Effector memory CD8-positive, alpha-beta T cell (primary cell): ENCODE measurements around the gene GPATCH4.
"Not testable (repeated sequence)": the region's sequence is repeated elsewhere in the genome, so short reads cannot be mapped to it uniquely, and the experiment has no call there.

Experiments used
- ATAC-seq: fragments of 150-1000 bp; cut with Tn5 transposase; replicated peaks from 2 replicates; pipeline ENCODE4 v1.10.0; 2021; ENCODE audit warnings: mild to moderate bottlenecking, moderate library complexity
- DNase-seq, 3 experiments: peaks; one replicate each; pipeline ENCODE4 v3.0.0; 2021
- H3K27ac Mint-ChIP-seq, 2 donors: one replicate each; pipeline ENCODE4 v1.8.0; 2022; ENCODE audit warnings: mild to moderate bottlenecking in 2 of 2, mixed read lengths in 2 of 2, moderate library complexity in 2 of 2
- H3K27me3 Mint-ChIP-seq, 2 donors: one replicate each; pipeline ENCODE4 v1.8.0; 2022; ENCODE audit warnings: mixed read lengths in 2 of 2
- H3K36me3 Mint-ChIP-seq: one replicate; pipeline ENCODE4 v1.8.0; 2022; ENCODE audit warnings: mild to moderate bottlenecking, moderate library complexity, mixed read lengths; ENCODE audit not compliant: insufficient read depth
- H3K4me1 Mint-ChIP-seq, 2 donors: one replicate each; pipeline ENCODE4 v1.8.0; 2022; ENCODE audit warnings: low read depth in 2 of 2, mixed read lengths in 2 of 2
- H3K4me3 Mint-ChIP-seq, 2 donors: one replicate each; pipeline ENCODE4 v1.8.0; 2022; ENCODE audit warnings: mild to moderate bottlenecking in 2 of 2, mixed read lengths in 2 of 2, moderate library complexity in 2 of 2
- H3K9me3 Mint-ChIP-seq, 2 donors: one replicate each; pipeline ENCODE4 v1.8.0; 2022; ENCODE audit warnings: mixed read lengths in 2 of 2

Gene GPATCH4

GRCh38 chr1:156640842-156641706, 39.8 kb upstream of the GPATCH4 start:
- H3K36me3 Mint-ChIP-seq = peaks cover 4% of the 10 kb centered on the region
- peak overlapping the region; percentile 59 to 77 for H3K4me3 Mint-ChIP-seq
- no peak overlapping the region for H3K27ac Mint-ChIP-seq
- DNase-seq (no peak), ATAC-seq (no peak)
- peaks cover 13 to 20% of the 10 kb centered on the region in 2 donors for H3K4me1 Mint-ChIP-seq
- peaks cover 78 to 93% of the 10 kb centered on the region in 2 donors for H3K27me3 Mint-ChIP-seq
- H3K9me3 Mint-ChIP-seq = no peaks in the 10 kb centered on the region

DNA sequence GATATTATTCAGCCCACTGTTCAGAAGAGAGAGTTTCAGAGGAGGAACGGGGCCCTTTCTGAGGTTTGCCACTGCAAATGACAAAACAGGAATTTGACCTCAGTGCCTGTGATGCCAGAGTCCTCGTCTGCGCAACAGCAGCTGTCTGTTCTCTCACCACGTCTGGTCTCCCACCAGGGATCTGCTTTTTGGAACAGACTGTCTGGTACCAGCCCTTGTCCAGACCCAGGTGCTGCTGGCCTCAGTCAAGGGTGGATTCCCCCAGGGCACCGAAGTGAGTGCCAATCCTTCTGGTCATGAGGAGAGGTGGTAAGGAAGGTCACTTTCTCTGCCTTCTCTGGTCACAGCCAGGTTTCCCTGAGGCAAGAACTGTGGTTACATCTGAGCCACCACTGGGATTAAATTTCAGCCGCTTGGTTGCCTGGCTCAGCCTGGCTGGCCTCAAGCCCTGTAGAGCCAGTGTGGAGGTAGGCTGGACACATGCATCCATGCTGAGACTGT, 38.4 kb upstream of the GPATCH4 start:
- Mint-ChIP-seq H3K27me3 (peaks cover 75 to 91% of the 10 kb centered on the region in 2 donors), H3K36me3 (peaks cover 4% of the 10 kb centered on the region), H3K27ac (no peak overlapping the region), H3K4me1 (peaks cover 13 to 18% of the 10 kb centered on the region in 2 donors), H3K9me3 (no peaks in the 10 kb centered on the region), H3K4me3 (no peak overlapping the region)
- no peak for ATAC-seq
- no peak for DNase-seq

GRCh38 chr1:156638189-156638985, 37.1 kb upstream of the GPATCH4 start:
- peaks cover 4% of the 10 kb centered on the region for H3K36me3 Mint-ChIP-seq
- ATAC-seq = no peak
- no peak for DNase-seq
- H3K4me1 Mint-ChIP-seq = peaks cover 9 to 14% of the 10 kb centered on the region in 2 donors
- no peaks in the 10 kb centered on the region for H3K9me3 Mint-ChIP-seq
- peaks cover 78 to 90% of the 10 kb centered on the region in 2 donors for H3K27me3 Mint-ChIP-seq
- no peak overlapping the region for H3K4me3 Mint-ChIP-seq
- no peak overlapping the region for H3K27ac Mint-ChIP-seq

DNA sequence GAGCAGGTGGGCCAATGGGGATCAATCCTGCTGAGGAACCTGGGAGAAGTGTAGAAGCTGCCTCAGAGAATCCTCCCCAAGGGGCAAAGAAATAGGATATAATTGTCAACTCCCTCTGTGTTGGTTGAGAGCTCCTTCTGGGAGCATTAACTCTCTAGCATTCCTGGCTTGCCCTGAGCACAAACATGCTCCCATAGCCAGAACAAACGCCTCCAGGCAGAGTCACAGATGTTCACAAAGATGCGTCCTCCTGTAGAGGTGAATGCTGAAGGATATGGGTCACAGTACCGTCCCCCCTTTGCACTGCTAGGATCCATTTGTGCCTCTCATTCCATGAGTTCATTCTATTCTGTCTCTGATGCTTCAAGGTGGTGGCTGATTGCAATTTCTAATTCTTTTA, 31.1 kb upstream of the GPATCH4 start:
- Mint-ChIP-seq H3K27ac (no peak overlapping the region), H3K4me3 (no peak overlapping the region), H3K36me3 (peaks cover 4% of the 10 kb centered on the region), H3K9me3 (no peaks in the 10 kb centered on the region), H3K27me3 (peaks cover 78 to 86% of the 10 kb centered on the region in 2 donors), H3K4me1 (no peaks in the 10 kb centered on the region)
- ATAC-seq = no peak
- DNase-seq = no peak

DNA sequence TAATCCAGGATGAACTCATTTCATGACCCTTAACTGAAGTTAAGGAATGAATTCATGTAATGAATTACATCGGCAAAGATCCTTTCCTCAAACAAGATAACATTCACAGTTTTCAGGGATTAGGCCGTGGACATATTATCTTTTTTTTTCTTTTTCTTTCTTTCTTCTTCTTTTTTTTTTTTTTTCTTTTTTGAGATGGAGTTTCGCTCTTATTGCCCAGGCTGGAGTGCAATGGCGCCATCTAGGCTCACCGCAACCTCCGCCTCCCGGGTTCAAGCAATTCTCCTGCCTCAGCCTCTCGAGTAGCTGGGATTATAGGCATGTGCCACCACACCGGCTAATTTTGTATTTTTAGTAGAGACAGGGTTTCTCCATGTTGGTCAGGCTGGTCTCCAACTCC, 29.9 kb upstream of the GPATCH4 start:
- not testable (repeated sequence) for H3K36me3 Mint-ChIP-seq, H3K27ac Mint-ChIP-seq, H3K4me3 Mint-ChIP-seq, H3K9me3 Mint-ChIP-seq, H3K4me1 Mint-ChIP-seq, ATAC-seq, DNase-seq
- peaks cover 75 to 84% of the 10 kb centered on the region in 2 donors for H3K27me3 Mint-ChIP-seq

DNA sequence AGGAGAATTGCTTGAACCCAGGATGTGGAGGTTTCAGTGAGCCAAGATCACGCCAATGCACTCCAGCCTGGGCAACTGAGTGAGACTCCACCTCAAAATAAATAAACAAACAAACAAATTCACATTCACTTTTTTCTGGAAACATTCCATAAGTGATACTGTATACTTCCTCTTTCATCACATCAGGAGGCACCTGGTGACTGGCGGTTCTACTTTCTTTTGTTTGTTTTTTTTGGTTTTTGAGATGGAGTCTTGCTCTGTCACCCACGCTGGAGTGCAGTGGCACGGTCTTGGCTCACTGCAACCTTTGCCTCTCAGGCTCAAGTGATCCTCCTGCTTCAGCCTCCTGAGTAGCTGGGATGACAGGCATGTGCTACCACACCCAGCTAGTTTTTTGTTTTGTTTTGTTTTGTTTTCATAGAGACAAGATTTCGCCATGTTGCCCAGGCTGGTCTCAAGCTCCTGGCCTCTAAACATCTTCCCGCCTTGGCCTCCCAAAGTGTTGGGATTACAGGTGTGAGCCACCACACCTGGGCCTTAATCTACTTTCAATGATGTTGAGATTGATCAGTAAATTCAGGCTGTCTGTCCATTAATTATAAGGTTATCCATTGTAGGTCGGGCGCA, 28.7 kb upstream of the GPATCH4 start:
- no peaks in the 10 kb centered on the region for H3K9me3 Mint-ChIP-seq
- ATAC-seq (no peak), DNase-seq (no peak)
- no peak overlapping the region for H3K4me3 Mint-ChIP-seq
- H3K36me3 Mint-ChIP-seq = peaks cover 6% of the 10 kb centered on the region
- peaks cover 7% of the 10 kb centered on the region in 2 donors for H3K4me1 Mint-ChIP-seq
- no peak overlapping the region for H3K27ac Mint-ChIP-seq
- H3K27me3 Mint-ChIP-seq = peaks cover 80 to 86% of the 10 kb centered on the region in 2 donors

- Mint-ChIP-seq H3K4me3 (no peak overlapping the region), H3K36me3 (peaks cover 8% of the 10 kb centered on the region), H3K27ac (no peak overlapping the region), H3K9me3 (no peaks in the 10 kb centered on the region), H3K27me3 (peaks cover 78 to 86% of the 10 kb centered on the region in 2 donors), H3K4me1 (peaks cover 7 to 10% of the 10 kb centered on the region in 2 donors)
- peak in 1 of 3 experiments; percentile 40 for DNase-seq
- peak; percentile 32 for ATAC-seq
Measured at GRCh38 chr1:156627313-156627880, 26.1 kb upstream of the GPATCH4 start.

DNA sequence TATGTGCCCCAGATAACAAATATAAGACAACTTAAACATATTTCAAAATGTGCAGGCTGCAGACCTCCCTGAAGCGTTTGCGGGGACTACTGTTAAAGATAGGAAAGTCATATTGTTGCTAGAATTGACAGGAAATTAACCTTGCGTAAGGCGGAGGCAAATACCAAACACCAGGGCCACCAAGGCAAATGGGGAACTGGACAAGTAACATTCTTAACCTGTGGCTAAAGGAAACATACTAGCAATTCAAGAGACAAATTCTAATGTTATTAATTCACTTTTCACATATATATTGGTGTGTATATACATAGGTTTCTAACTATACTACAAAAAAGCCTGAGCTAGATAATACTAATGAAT, 24.8 kb upstream of the GPATCH4 start:
- DNase-seq (no peak), ATAC-seq (no peak)
- Mint-ChIP-seq H3K27me3 (peaks cover 77 to 86% of the 10 kb centered on the region in 2 donors), H3K36me3 (peaks cover 9% of the 10 kb centered on the region), H3K9me3 (no peaks in the 10 kb centered on the region), H3K27ac (no peak overlapping the region), H3K4me3 (peak overlapping the region; percentile 68 to 74), H3K4me1 (peaks cover 7 to 10% of the 10 kb centered on the region in 2 donors)

DNA sequence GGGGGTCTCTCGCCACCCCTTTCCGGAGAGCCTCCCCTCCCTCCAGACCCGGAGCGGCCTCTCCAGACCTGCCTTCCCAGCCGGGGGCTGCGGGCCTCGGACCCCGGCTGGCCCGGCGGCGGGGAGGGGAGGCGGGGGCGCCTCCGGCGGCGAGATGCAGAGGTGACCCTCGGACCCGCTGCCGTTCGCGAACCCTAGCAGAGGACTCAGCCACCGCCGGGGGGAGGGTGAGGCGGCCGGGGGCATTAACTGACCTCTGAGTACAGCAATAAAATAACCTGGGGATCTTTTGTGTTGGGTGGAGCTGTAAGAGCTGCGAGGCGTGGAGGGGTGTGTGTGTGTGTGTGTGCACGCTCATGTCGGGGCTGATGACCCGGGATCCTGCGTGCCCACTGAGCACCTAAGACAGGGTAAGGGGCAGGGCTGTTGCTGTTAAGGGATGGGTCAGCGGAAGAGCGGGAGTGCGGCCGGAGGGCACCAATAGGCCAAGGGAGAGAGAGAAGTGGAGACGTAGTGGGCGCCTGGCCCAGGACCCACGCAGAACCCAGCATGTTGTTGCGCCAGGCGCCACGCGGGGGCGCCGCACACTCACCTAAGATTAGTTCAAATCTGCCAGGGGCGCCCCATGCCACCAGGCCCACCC, 24.3 kb upstream of the GPATCH4 start:
- peak; percentile 67 for ATAC-seq
- Mint-ChIP-seq H3K4me3 (peak overlapping the region; percentile 68 to 74), H3K36me3 (peaks cover 9% of the 10 kb centered on the region), H3K4me1 (peaks cover 7 to 10% of the 10 kb centered on the region in 2 donors), H3K27ac (no peak overlapping the region), H3K27me3 (peaks cover 77 to 86% of the 10 kb centered on the region in 2 donors), H3K9me3 (no peaks in the 10 kb centered on the region)
- peak; percentile 58 to 65 (median 62) for DNase-seq

GRCh38 chr1:156624814-156625435, 23.6 kb upstream of the GPATCH4 start:
- peaks cover 7 to 10% of the 10 kb centered on the region in 2 donors for H3K4me1 Mint-ChIP-seq
- peaks cover 80 to 91% of the 10 kb centered on the region in 2 donors for H3K27me3 Mint-ChIP-seq
- H3K36me3 Mint-ChIP-seq = peaks cover 9% of the 10 kb centered on the region
- H3K9me3 Mint-ChIP-seq = no peaks in the 10 kb centered on the region
- DNase-seq (no peak), ATAC-seq (peak; percentile 32)
- peak overlapping the region; percentile 68 to 74 for H3K4me3 Mint-ChIP-seq
- no peak overlapping the region for H3K27ac Mint-ChIP-seq

GRCh38 chr1:156623946-156624813, 22.9 kb upstream of the GPATCH4 start:
- H3K27ac Mint-ChIP-seq = no peak overlapping the region
- H3K4me3 Mint-ChIP-seq = peak overlapping the region; percentile 68 to 74
- DNase-seq (no peak), ATAC-seq (peak; percentile 55)
- H3K36me3 Mint-ChIP-seq = peaks cover 7% of the 10 kb centered on the region
- H3K27me3 Mint-ChIP-seq = peaks cover 80 to 91% of the 10 kb centered on the region in 2 donors
- no peaks in the 10 kb centered on the region for H3K9me3 Mint-ChIP-seq
- peaks cover 7 to 10% of the 10 kb centered on the region in 2 donors for H3K4me1 Mint-ChIP-seq
